ENCODE measurements around the gene RGS21. TPM values are rescaled to one million over a fixed set of nuclear protein-coding genes. Genes with fewer than 3 reads are reported as not detected.
"Not testable (repeated sequence)": the region's sequence is repeated elsewhere in the genome, so short reads cannot be mapped to it uniquely, and the experiment has no call there.

RGS21 gene
- total RNA-seq = not detected in 2 replicates

- DNase-seq (ENCODE audit: low read depth) = no peak
These were observed at the start of gene RGS21 for GRCh38 chr1:192316942-192317450. Gene RGS21, plus strand, starts transcription at chr1:192316992. Its CDS starts 26,045 bp downstream, at chr1:192343037.

- DNase-seq (ENCODE audit: low read depth) = no peak
These were observed 48.2 kb upstream of the RGS21 start for GRCh38 chr1:192268468-192269052.

GRCh38 chr1:192270398-192270797 is 46.4 kb upstream of the RGS21 start:
- DNase-seq (ENCODE audit: low read depth) = no peak

GRCh38 chr1:192272732-192273131 is 44.1 kb upstream of the RGS21 start:
- DNase-seq (ENCODE audit: low read depth) = no peak

- no peak for DNase-seq (ENCODE audit: low read depth)
These were observed 42.2 kb upstream of the RGS21 start for GRCh38 chr1:192274588-192274987.

- DNase-seq (ENCODE audit: low read depth) = no peak
These were observed 39.2 kb upstream of the RGS21 start for GRCh38 chr1:192277635-192278034.

GRCh38 chr1:192284927-192285326 is 31.9 kb upstream of the RGS21 start:
- no peak for DNase-seq (ENCODE audit: low read depth)

- peak; percentile 2 for DNase-seq (ENCODE audit: low read depth)
These were observed 13.8 kb upstream of the RGS21 start for GRCh38 chr1:192303029-192303428.

- not testable (repeated sequence) for DNase-seq (ENCODE audit: low read depth)
These were observed 8.5 kb upstream of the RGS21 start for GRCh38 chr1:192308314-192308713.

- DNase-seq (ENCODE audit: low read depth) = peak; percentile 48
These were observed 5.5 kb upstream of the RGS21 start for GRCh38 chr1:192311281-192311680.

- DNase-seq (ENCODE audit: low read depth) = no peak
These were observed 11.2 kb downstream of the RGS21 start for GRCh38 chr1:192327997-192328396.

GRCh38 chr1:192342842-192343241 is 26.1 kb downstream of the RGS21 start:
- no peak for DNase-seq (ENCODE audit: low read depth)

- DNase-seq (ENCODE audit: low read depth) = no peak
These were observed 26.6 kb downstream of the RGS21 start for GRCh38 chr1:192343344-192343743.

GRCh38 chr1:192349314-192349713 is 32.5 kb downstream of the RGS21 start:
- no peak for DNase-seq (ENCODE audit: low read depth)

- DNase-seq (ENCODE audit: low read depth) = no peak
These were observed 33.6 kb downstream of the RGS21 start for GRCh38 chr1:192350356-192350755.

- DNase-seq (ENCODE audit: low read depth) = no peak
These were observed 34.8 kb downstream of the RGS21 start for GRCh38 chr1:192351550-192351949.

GRCh38 chr1:192357924-192358323 is 41.1 kb downstream of the RGS21 start:
- DNase-seq (ENCODE audit: low read depth) = no peak

- no peak for DNase-seq (ENCODE audit: low read depth)
These were observed 41.6 kb downstream of the RGS21 start for GRCh38 chr1:192358402-192358801.

- DNase-seq (ENCODE audit: low read depth) = no peak
These were observed 42.0 kb downstream of the RGS21 start for GRCh38 chr1:192358822-192359221.

GRCh38 chr1:192363177-192363576 is 46.4 kb downstream of the RGS21 start:
- no peak for DNase-seq (ENCODE audit: low read depth)

GRCh38 chr1:192367436-192367835 is 50.6 kb downstream of the RGS21 start:
- DNase-seq (ENCODE audit: low read depth) = no peak

- no peak for DNase-seq (ENCODE audit: low read depth)
These were observed 58.5 kb downstream of the RGS21 start for GRCh38 chr1:192375306-192375705.

- no peak for DNase-seq (ENCODE audit: low read depth)
These were observed 59.6 kb downstream of the RGS21 start for GRCh38 chr1:192376374-192376773.

GRCh38 chr1:192378276-192378675 is 61.5 kb downstream of the RGS21 start:
- peak; percentile 2 for DNase-seq (ENCODE audit: low read depth)
